Activated B cell treated with CpG ODN at 0.5 μM for 24 hours (primary cell): ENCODE measurements around the gene HMGB3. TPM values are rescaled to one million over a fixed set of nuclear protein-coding genes. Genes with fewer than 3 reads are reported as not detected.
A peak's percentile ranks its signal among the peaks of the same experiment; 100 is the strongest.

Experiments
- ATAC-seq: fragments of 200-7000 bp; cut with Tn5 transposase; one replicate; pipeline ENCODE4 v1.10.0; 2021; ENCODE audit warnings: low read depth, mild to moderate bottlenecking, moderate library complexity
- CTCF ChIA-PET: fragments of 350-600 bp; sonication (Branson Sonifier 250); formaldehyde crosslinking; loops from one replicate; lab custom pipeline; 2021; ENCODE audit warnings: antibody characterized with exemption; lab: Charles Lee
- POLR2A ChIA-PET: fragments of 350-600 bp; sonication (Branson Sonifier 250); formaldehyde crosslinking; loops from one replicate; lab custom pipeline; 2021; ENCODE audit warnings: antibody characterized with exemption; lab: Charles Lee
- DNase-seq: peaks from one replicate; pipeline ENCODE4 v3.0.0; 2022
- H3K27ac Mint-ChIP-seq: one replicate; pipeline ENCODE4 v1.8.0; 2020; ENCODE audit warnings: mixed read lengths
- H3K27me3 Mint-ChIP-seq: one replicate; pipeline ENCODE4 v1.8.0; 2021; ENCODE audit warnings: mixed read lengths
- H3K36me3 Mint-ChIP-seq: one replicate; pipeline ENCODE4 v1.8.0; 2021; ENCODE audit warnings: low read depth, mixed read lengths
- H3K4me1 Mint-ChIP-seq: one replicate; pipeline ENCODE4 v1.8.0; 2021; ENCODE audit warnings: mixed read lengths
- H3K4me3 Mint-ChIP-seq: one replicate; pipeline ENCODE4 v1.8.0; 2020; ENCODE audit warnings: mild to moderate bottlenecking, mixed read lengths
- H3K9me3 Mint-ChIP-seq: one replicate; pipeline ENCODE4 v1.8.0; 2020; ENCODE audit warnings: mixed read lengths
- intact Hi-C: fragments of 100-400 bp; cut with micrococcal nuclease; formaldehyde crosslinking; loops from one replicate; pipeline ENCODE4 v1.15.1; 2024
- total RNA-seq: library from RNA; stranded (reverse); gene quantifications from 2 replicates; pipeline ENCODE4 v1.2.3, GENCODE V29; 2022
- TF ChIP-seq, protein P1 (sequence below): fragments of 200-600 bp; IDR thresholded peaks from one replicate; pipeline ENCODE4 v1.8.0; 2022; ENCODE audit warnings: antibody characterized with exemption, mild to moderate bottlenecking

HMGB3 gene
- 1.7 and 2.5 TPM in 2 replicates for total RNA-seq

DNA sequence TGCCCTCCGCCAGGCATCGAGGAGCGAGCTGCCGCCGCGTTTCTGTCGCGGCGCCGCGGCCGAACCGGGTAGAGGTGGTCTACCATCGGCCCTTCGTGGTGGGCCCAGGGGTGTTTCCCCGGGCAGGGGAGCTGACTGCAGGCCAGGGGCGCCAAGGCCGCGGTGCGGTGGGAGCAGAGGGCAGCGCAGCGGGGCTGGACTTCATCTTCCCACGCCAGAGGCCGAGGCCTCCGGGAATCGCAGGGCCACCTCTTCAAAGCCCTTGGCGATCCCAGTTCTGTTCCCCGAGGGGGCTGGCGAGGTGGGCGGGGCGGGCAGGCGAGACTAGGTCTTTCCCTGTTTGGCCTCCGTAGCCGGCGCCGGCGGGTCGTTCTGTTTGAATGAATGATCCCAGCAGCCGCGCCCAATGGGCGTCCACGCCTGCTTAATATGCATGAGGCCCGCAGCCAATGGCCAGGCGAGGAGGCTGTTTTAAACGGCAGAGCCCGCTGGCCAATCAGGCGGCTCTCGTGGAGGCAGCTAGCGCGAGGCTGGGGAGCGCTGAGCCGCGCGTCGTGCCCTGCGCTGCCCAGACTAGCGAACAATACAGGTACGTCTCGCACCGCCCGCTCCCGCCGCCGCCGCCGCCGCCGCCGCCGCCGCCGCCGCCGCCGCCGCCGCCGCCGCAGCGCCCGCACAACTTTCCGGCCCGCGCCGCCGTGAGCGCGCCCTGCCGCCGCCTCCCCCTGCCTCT is at the start of gene HMGB3:
Gene HMGB3, plus strand, starts transcription at position 548 of the 733 bp plus-strand sequence. CDS start 2,265 bp downstream, outside the sequence.
- Mint-ChIP-seq H3K4me1 (peaks cover 12% of the 10 kb centered on the region), H3K36me3 (no peaks in the 10 kb centered on the region), H3K9me3 (no peaks in the 10 kb centered on the region), H3K27me3 (peaks cover 11% of the 10 kb centered on the region), H3K27ac (no peak within 1 kb of the TSS), H3K4me3 (peak within 1 kb of the TSS; percentile 64)
- CTCF ChIA-PET: no interaction called here
- POLR2A ChIA-PET: interaction anchor here (0.6 kb wide), 1 partner anchor 10 kb away, joined by 3 read pairs; no protein-coding TSS in a partner anchor
- TF ChIP-seq, protein P1, sequence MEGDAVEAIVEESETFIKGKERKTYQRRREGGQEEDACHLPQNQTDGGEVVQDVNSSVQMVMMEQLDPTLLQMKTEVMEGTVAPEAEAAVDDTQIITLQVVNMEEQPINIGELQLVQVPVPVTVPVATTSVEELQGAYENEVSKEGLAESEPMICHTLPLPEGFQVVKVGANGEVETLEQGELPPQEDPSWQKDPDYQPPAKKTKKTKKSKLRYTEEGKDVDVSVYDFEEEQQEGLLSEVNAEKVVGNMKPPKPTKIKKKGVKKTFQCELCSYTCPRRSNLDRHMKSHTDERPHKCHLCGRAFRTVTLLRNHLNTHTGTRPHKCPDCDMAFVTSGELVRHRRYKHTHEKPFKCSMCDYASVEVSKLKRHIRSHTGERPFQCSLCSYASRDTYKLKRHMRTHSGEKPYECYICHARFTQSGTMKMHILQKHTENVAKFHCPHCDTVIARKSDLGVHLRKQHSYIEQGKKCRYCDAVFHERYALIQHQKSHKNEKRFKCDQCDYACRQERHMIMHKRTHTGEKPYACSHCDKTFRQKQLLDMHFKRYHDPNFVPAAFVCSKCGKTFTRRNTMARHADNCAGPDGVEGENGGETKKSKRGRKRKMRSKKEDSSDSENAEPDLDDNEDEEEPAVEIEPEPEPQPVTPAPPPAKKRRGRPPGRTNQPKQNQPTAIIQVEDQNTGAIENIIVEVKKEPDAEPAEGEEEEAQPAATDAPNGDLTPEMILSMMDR: no peak
- ATAC-seq (peak; percentile 97), DNase-seq (peak; percentile 59)
- intact Hi-C loops: loop anchor here (1.0 to 10.0 kb wide), 3 partner anchors 85 to 1038 kb away; partner anchors contain the start of genes CD99L2 and VMA21

DNA sequence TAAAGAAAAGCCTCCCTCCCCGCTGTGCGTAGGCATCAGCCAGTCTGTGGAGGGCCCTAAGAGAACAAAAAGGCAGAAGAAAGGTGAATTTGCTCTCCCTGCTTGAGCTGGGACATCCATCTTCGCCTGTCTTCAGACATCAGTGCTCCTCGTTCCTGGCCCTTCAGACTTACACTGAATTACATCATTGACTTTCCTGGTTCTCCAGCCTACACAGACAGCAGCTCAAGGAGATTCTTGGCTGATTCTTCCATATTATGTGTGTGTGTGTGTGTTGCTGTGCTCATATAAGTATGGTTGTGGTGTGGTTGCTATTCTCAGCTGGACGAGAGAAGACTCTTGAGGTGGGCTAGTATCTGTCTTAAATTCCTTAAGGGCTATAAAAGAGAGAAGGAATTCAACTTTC is 49.2 kb upstream of the HMGB3 start:
- no peak for DNase-seq
- ATAC-seq: no peak
- TF ChIP-seq, protein P1: no peak
- no peaks in the 10 kb centered on the region for H3K36me3 Mint-ChIP-seq
- ChIA-PET CTCF (no interaction called here), POLR2A (no interaction called here)
- no peak overlapping the region for H3K4me3 Mint-ChIP-seq
- peaks cover 3% of the 10 kb centered on the region for H3K27me3 Mint-ChIP-seq
- H3K27ac Mint-ChIP-seq: no peak overlapping the region
- no peaks in the 10 kb centered on the region for H3K4me1 Mint-ChIP-seq
- peaks cover 3% of the 10 kb centered on the region for H3K9me3 Mint-ChIP-seq
- intact Hi-C loops: no loop called here

DNA sequence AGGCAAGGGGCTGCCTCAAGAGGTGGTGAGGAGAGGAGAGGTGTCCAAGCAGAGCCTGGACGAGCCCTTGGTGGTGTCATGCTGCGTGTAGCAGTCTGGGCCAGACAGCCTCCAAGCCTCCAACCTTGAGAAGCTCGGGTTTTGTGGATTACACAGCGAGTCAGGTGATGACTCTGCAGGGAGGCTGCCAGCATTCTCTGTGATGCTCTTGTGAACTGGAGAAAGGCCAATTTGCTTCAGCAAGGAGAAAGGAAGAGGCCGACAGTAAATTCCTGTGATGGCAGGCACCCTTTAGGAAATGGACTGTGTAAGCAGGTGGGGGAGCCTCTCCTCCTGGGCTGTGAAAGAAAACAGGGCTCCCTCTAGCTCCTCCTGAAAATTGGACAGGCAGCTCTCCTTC is 48.7 kb upstream of the HMGB3 start:
- Mint-ChIP-seq H3K27ac (no peak overlapping the region), H3K9me3 (peaks cover 3% of the 10 kb centered on the region), H3K4me3 (no peak overlapping the region), H3K27me3 (peaks cover 3% of the 10 kb centered on the region), H3K36me3 (no peaks in the 10 kb centered on the region), H3K4me1 (no peaks in the 10 kb centered on the region)
- intact Hi-C loops: no loop called here
- POLR2A ChIA-PET: no interaction called here
- TF ChIP-seq, protein P1: no peak
- DNase-seq (no peak), ATAC-seq (no peak)
- CTCF ChIA-PET: no interaction called here

DNA sequence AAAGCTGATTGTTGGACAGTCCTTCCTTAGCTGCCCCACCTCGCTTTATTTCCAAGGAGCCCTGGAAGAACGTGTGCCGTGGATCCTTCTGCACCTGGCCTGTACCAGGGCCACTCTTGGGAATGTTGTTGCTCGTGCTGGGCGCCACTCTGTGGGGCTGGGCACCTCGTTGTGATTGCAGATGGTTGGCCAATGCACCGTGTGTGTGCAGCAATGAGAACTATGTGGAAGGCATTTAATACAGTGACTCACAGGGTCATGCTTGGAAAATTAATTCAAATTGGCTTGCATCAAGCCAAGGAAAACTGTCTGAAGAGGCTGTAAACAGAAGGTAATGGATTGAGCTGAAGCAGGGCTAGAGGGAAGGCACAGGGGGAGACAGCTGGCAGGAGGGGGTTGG is 47.7 kb upstream of the HMGB3 start:
- TF ChIP-seq, protein P1: no peak
- H3K36me3 Mint-ChIP-seq: no peaks in the 10 kb centered on the region
- intact Hi-C loops: no loop called here
- CTCF ChIA-PET: no interaction called here
- H3K4me1 Mint-ChIP-seq: no peaks in the 10 kb centered on the region
- POLR2A ChIA-PET: no interaction called here
- H3K4me3 Mint-ChIP-seq: no peak overlapping the region
- peaks cover 3% of the 10 kb centered on the region for H3K9me3 Mint-ChIP-seq
- peaks cover 3% of the 10 kb centered on the region for H3K27me3 Mint-ChIP-seq
- ATAC-seq (no peak), DNase-seq (no peak)
- no peak overlapping the region for H3K27ac Mint-ChIP-seq

DNA sequence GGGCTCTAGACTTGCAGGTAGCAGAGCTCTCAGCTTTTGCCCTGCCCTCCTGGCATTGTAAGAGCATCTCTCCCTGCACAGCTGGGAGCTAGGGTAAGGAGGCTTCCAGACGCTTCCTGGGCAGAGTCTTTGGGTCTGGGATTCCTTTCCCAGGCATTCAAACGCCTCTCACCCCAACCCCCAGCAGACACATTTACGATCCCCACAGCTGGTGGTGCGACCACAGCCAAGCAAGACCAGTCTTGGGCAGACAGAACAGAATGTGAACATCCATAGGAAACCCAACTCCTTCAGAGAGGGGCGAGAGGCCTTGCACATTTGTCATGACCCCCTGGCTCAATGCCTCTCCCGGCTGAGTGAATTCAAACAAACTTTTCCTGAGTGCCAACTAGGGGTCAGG is 46.6 kb upstream of the HMGB3 start:
- DNase-seq (no peak), ATAC-seq (no peak)
- intact Hi-C loops: no loop called here
- ChIA-PET CTCF (no interaction called here), POLR2A (no interaction called here)
- TF ChIP-seq, protein P1: no peak
- no peaks in the 10 kb centered on the region for H3K4me1 Mint-ChIP-seq
- no peak overlapping the region for H3K4me3 Mint-ChIP-seq
- peaks cover 3% of the 10 kb centered on the region for H3K9me3 Mint-ChIP-seq
- H3K36me3 Mint-ChIP-seq: no peaks in the 10 kb centered on the region
- H3K27ac Mint-ChIP-seq: no peak overlapping the region
- peaks cover 3% of the 10 kb centered on the region for H3K27me3 Mint-ChIP-seq
